Suprapubic skin (tissue), 4 donors: ENCODE data around the gene TDP2. TPM values are rescaled to one million over a fixed set of nuclear protein-coding genes. Genes with fewer than 3 reads are reported as not detected.
A peak's percentile ranks its signal among the peaks of the same experiment; 100 is the strongest.
"Not testable (repeated sequence)": the region's sequence is repeated elsewhere in the genome, so short reads cannot be mapped to it uniquely, and the experiment has no call there.

Source experiments
- DNase-seq, 2 donors: peaks; one replicate each; pipeline ENCODE4 v3.0.0-alpha.2; 2019; ENCODE audit warnings: low spot score in 2 of 2
- H3K27ac ChIP-seq: fragments of 200-600 bp; sonication (generic); one replicate; pipeline ENCODE4 v1.5.1; 2019
- H3K27me3 ChIP-seq: fragments of 200-600 bp; sonication (generic); one replicate; pipeline ENCODE4 v1.5.1; 2019
- H3K36me3 ChIP-seq: fragments of 200-600 bp; sonication (generic); one replicate; pipeline ENCODE4 v1.5.1; 2019
- H3K4me1 ChIP-seq: fragments of 200-600 bp; sonication (generic); one replicate; pipeline ENCODE4 v1.5.1; 2019
- H3K4me3 ChIP-seq: fragments of 200-600 bp; sonication (generic); one replicate; pipeline ENCODE4 v1.5.1; 2019; ENCODE audit warnings: mild to moderate bottlenecking
- H3K9me3 ChIP-seq: fragments of 200-600 bp; sonication (generic); one replicate; pipeline ENCODE4 v1.5.1; 2019
- CTCF ChIP-seq, 2 donors: fragments of 200-600 bp in 1 of 2; fragments of 450-650 bp in 1 of 2; sonication (generic) in 1 of 2; IDR thresholded peaks; one replicate each; pipeline ENCODE4 v1.5.1; 2016 to 2019; ENCODE audit warnings: antibody characterized with exemption in 2 of 2, mild to moderate bottlenecking in 1 of 2, moderate library complexity in 1 of 2
- EP300 ChIP-seq: sonication (generic); formaldehyde crosslinking; IDR thresholded peaks from one replicate; pipeline ENCODE4 v1.6.1; 2017; ENCODE audit warnings: antibody characterized with exemption
- POLR2A ChIP-seq, 2 donors: fragments of 450-650 bp; IDR thresholded peaks; one replicate each; pipeline ENCODE4 v1.6.1; 2017; ENCODE audit warnings: antibody characterized with exemption in 2 of 2, mild to moderate bottlenecking in 2 of 2, moderate library complexity in 2 of 2
- POLR2AphosphoS5 ChIP-seq, 3 donors: sonication (generic); formaldehyde crosslinking; IDR thresholded peaks; one replicate each; pipeline ENCODE4 v1.6.1; 2017; ENCODE audit warnings: antibody characterized with exemption in 3 of 3
- WGBS: methylation state at CpG from one replicate; pipeline ENCODE4 v1.1.5; 2018; 5-methylcytosine and 5-hydroxymethylcytosine counted together
- total RNA-seq, 4 donors: library from RNA; depleted of rRNA; stranded (reverse); fragments of >200 nt; gene quantifications; one replicate each; pipeline ENCODE4 v1.1.0, GENCODE V29; 2016

Gene TDP2
- total RNA-seq, 4 donors from 2014 or later = 15.3 to 26.2 (median 23.8) TPM

- TF ChIP-seq CTCF (IDR thresholded peaks at IDR 0.05) (no peak), POLR2AphosphoS5 (IDR thresholded peaks at IDR 0.05) (no peak), POLR2A (IDR thresholded peaks at IDR 0.05) (no peak), EP300 (no peak)
- Histone ChIP-seq H3K9me3 (no peaks in the 10 kb centered on the region), H3K4me3 (no peak overlapping the region), H3K4me1 (peaks cover 5% of the 10 kb centered on the region), H3K36me3 (peaks cover 78% of the 10 kb centered on the region), H3K27ac (no peak overlapping the region), H3K27me3 (no peaks in the 10 kb centered on the region)
- DNase-seq = no peak
Observed at GRCh38 chr6:24704468-24704867, 37.8 kb upstream of the TDP2 start.

GRCh38 chr6:24702720-24703282 lies 36.1 kb upstream of the TDP2 start:
- WGBS = 66% methylated on average over 4 of the region's 4 CpGs
- Histone ChIP-seq H3K36me3 (peaks cover 61% of the 10 kb centered on the region), H3K27me3 (no peaks in the 10 kb centered on the region), H3K9me3 (no peaks in the 10 kb centered on the region), H3K4me1 (peaks cover 5% of the 10 kb centered on the region), H3K27ac (no peak overlapping the region), H3K4me3 (no peak overlapping the region)
- no peak for DNase-seq
- TF ChIP-seq CTCF (IDR thresholded peaks at IDR 0.05) (no peak), EP300 (no peak), POLR2A (IDR thresholded peaks at IDR 0.05) (no peak), POLR2AphosphoS5 (IDR thresholded peaks at IDR 0.05) (no peak)

- H3K36me3 ChIP-seq = peaks cover 31% of the 10 kb centered on the region
- no peaks in the 10 kb centered on the region for H3K27me3 ChIP-seq
- peaks cover 4% of the 10 kb centered on the region for H3K4me1 ChIP-seq
- 76% methylated on average over 3 of the region's 3 CpGs for WGBS
- H3K27ac ChIP-seq = no peak overlapping the region
- no peaks in the 10 kb centered on the region for H3K9me3 ChIP-seq
- DNase-seq = no peak
- TF ChIP-seq POLR2AphosphoS5 (IDR thresholded peaks at IDR 0.05) (no peak), POLR2A (IDR thresholded peaks at IDR 0.05) (no peak), CTCF (IDR thresholded peaks at IDR 0.05) (no peak), EP300 (no peak)
- H3K4me3 ChIP-seq = no peak overlapping the region
Observed at GRCh38 chr6:24699521-24700359, 33.0 kb upstream of the TDP2 start.

- no peak overlapping the region for H3K4me3 ChIP-seq
- DNase-seq = no peak
- no peaks in the 10 kb centered on the region for H3K27me3 ChIP-seq
- 92% methylated on average over 2 of the region's 2 CpGs for WGBS
- peaks cover 1% of the 10 kb centered on the region for H3K36me3 ChIP-seq
- no peak overlapping the region for H3K27ac ChIP-seq
- H3K9me3 ChIP-seq = no peaks in the 10 kb centered on the region
- no peaks in the 10 kb centered on the region for H3K4me1 ChIP-seq
- TF ChIP-seq POLR2A (IDR thresholded peaks at IDR 0.05) (no peak), CTCF (IDR thresholded peaks at IDR 0.05) (no peak)
Observed at GRCh38 chr6:24696097-24696496, 29.4 kb upstream of the TDP2 start.

GRCh38 chr6:24695635-24696034 lies 28.9 kb upstream of the TDP2 start:
- peak; percentile 31 to 35 for TF ChIP-seq CTCF (IDR thresholded peaks at IDR 0.05)
- H3K4me3 ChIP-seq, H3K27me3 ChIP-seq, DNase-seq, H3K4me1 ChIP-seq, H3K36me3 ChIP-seq, H3K27ac ChIP-seq, H3K9me3 ChIP-seq: not testable (repeated sequence)
- 29% methylated on average over 8 of the region's 8 CpGs for WGBS
